GM18870 (cell line): ENCODE results near the gene PLGRKT.
"Not testable (repeated sequence)": the region's sequence is repeated elsewhere in the genome, so short reads cannot be mapped to it uniquely, and the experiment has no call there.

ENCODE experiments used
- ATAC-seq: cut with Tn5 transposase; IDR thresholded peaks from one replicate; pipeline ENCODE4 v1.9.1; 2021; ENCODE audit warnings: moderate library complexity; ENCODE audit not compliant: unreplicated experiment

Gene PLGRKT

GRCh38 chr9:5437254-5438216 lies at the start of gene PLGRKT:
PLGRKT (minus strand) TSS chr9:5437925; CDS start chr9:5431977, 5,948 bp downstream.
- peak; percentile 78 for ATAC-seq

- ATAC-seq, result no peak
These were observed 49.3 kb upstream of the PLGRKT start for GRCh38 chr9:5486988-5487387.

GRCh38 chr9:5485378-5486085 lies 47.8 kb upstream of the PLGRKT start:
- ATAC-seq, result no peak

- no peak for ATAC-seq
These were observed 45.6 kb upstream of the PLGRKT start for GRCh38 chr9:5483306-5483705.

- ATAC-seq, result no peak
These were observed 44.5 kb upstream of the PLGRKT start for GRCh38 chr9:5482194-5482593.

- ATAC-seq, result no peak
These were observed 43.8 kb upstream of the PLGRKT start for GRCh38 chr9:5481322-5482040.

GRCh38 chr9:5480919-5481318 lies 43.2 kb upstream of the PLGRKT start:
- no peak for ATAC-seq

GRCh38 chr9:5479994-5480694 lies 42.4 kb upstream of the PLGRKT start:
- no peak for ATAC-seq

- no peak for ATAC-seq
These were observed 40.5 kb upstream of the PLGRKT start for GRCh38 chr9:5478206-5478605.

GRCh38 chr9:5475611-5476010 lies 37.9 kb upstream of the PLGRKT start:
- not testable (repeated sequence) for ATAC-seq

- no peak for ATAC-seq
These were observed 33.1 kb upstream of the PLGRKT start for GRCh38 chr9:5470816-5471215.

- no peak for ATAC-seq
These were observed 32.4 kb upstream of the PLGRKT start for GRCh38 chr9:5470122-5470521.

GRCh38 chr9:5468850-5469249 lies 31.1 kb upstream of the PLGRKT start:
- no peak for ATAC-seq

- no peak for ATAC-seq
These were observed 29.0 kb upstream of the PLGRKT start for GRCh38 chr9:5466766-5467165.

- ATAC-seq, result no peak
These were observed 28.3 kb upstream of the PLGRKT start for GRCh38 chr9:5466005-5466404.

- ATAC-seq, result not testable (repeated sequence)
These were observed 27.2 kb upstream of the PLGRKT start for GRCh38 chr9:5464831-5465330.

GRCh38 chr9:5460157-5460556 lies 22.4 kb upstream of the PLGRKT start:
- no peak for ATAC-seq

- peak; percentile 67 for ATAC-seq
These were observed 21.6 kb upstream of the PLGRKT start for GRCh38 chr9:5459289-5459829.

- ATAC-seq, result no peak
These were observed 17.5 kb upstream of the PLGRKT start for GRCh38 chr9:5455181-5455580.

GRCh38 chr9:5453673-5454072 lies 15.9 kb upstream of the PLGRKT start:
- ATAC-seq, result no peak
